IMR-90 (cell line): Measurements from ENCODE around the gene NSD2. TPM values are rescaled to one million over a fixed set of nuclear protein-coding genes. Genes with fewer than 3 reads are reported as not detected.

Experiments
- ATAC-seq: fragments of 200-7000 bp; cut with Tn5 transposase; 2 replicates; pipeline ENCODE4 v1.9.1; 2020; ENCODE audit warnings: low read depth, mild to moderate bottlenecking, moderate library complexity
- BruUV-seq: library from RNA; stranded (reverse); fragments of 400-500 nt; replicated peaks from 2 replicates; lab custom pipeline; 2021; lab: Mats Ljungman, UMichigan
- CTCF ChIA-PET: fragments of 300-600 bp; formaldehyde crosslinking; extraction: SDS; loops from one replicate; lab custom pipeline; 2021; ENCODE audit warnings: antibody characterized with exemption; lab: Yijun Ruan, JAX
- POLR2A ChIA-PET: fragments of 300-600 bp; sonication (Branson Sonifier 250); formaldehyde crosslinking; loops from one replicate; lab custom pipeline; 2022; ENCODE audit warnings: antibody characterized with exemption; ENCODE audit not compliant: unreplicated experiment; lab: Charles Lee
- DNase-seq: peaks from one replicate; pipeline ENCODE4 v3.0.0; 2013
- H2AFZ ChIP-seq: replicated peaks from 2 replicates; pipeline ENCODE3; 2013; ENCODE audit warnings: low read length, mild to moderate bottlenecking; ENCODE audit not compliant: poor library complexity
- H2AK5ac ChIP-seq: 2 replicates; pipeline ENCODE4 v1.6.1; 2013; ENCODE audit warnings: low read depth, low read length, inconsistent platforms
- H2AK9ac ChIP-seq: replicated peaks from 2 replicates; pipeline ENCODE3; 2013; ENCODE audit warnings: mild to moderate bottlenecking, low read depth, low read length, moderate library complexity; ENCODE audit not compliant: poor library complexity
- H2BK120ac ChIP-seq: 2 replicates; pipeline ENCODE4 v1.6.1; 2013; ENCODE audit warnings: low read depth, low read length, inconsistent platforms
- H2BK15ac ChIP-seq: 3 replicates; pipeline ENCODE4 v1.6.1; 2013; ENCODE audit warnings: low read depth, low read length, inconsistent platforms
- H2BK20ac ChIP-seq: 2 replicates; pipeline ENCODE4 v1.6.1; 2013; ENCODE audit warnings: low read depth, mild to moderate bottlenecking, inconsistent platforms, low read length, moderate library complexity
- H2BK5ac ChIP-seq: 2 replicates; pipeline ENCODE4 v1.6.1; 2013; ENCODE audit warnings: mild to moderate bottlenecking, low read depth, low read length, inconsistent platforms; ENCODE audit not compliant: poor library complexity, severe bottlenecking
- H3K14ac ChIP-seq: replicated peaks from 2 replicates; pipeline ENCODE4 v1.6.1; 2013; ENCODE audit warnings: low read depth, low read length, inconsistent platforms
- H3K18ac ChIP-seq: 2 replicates; pipeline ENCODE4 v1.6.1; 2013; ENCODE audit warnings: low read depth, low read length, control low read depth
- H3K23ac ChIP-seq: 2 replicates; pipeline ENCODE4 v1.6.1; 2013; ENCODE audit warnings: low read depth, low read length, inconsistent platforms
- H3K27ac ChIP-seq: 2 replicates; pipeline ENCODE4 v1.5.1; 2013; ENCODE audit warnings: mild to moderate bottlenecking, control low read depth, low read length; ENCODE audit not compliant: insufficient read depth
- H3K27me3 ChIP-seq: 2 replicates; pipeline ENCODE4 v1.6.1; 2013; ENCODE audit warnings: low read length; ENCODE audit not compliant: control insufficient read depth, insufficient read depth
- H3K36me3 ChIP-seq: 2 replicates; pipeline ENCODE4 v1.6.1; 2013; ENCODE audit warnings: low read length, mixed read lengths; ENCODE audit not compliant: control insufficient read depth, insufficient read depth
- H3K4ac ChIP-seq: 2 replicates; pipeline ENCODE4 v1.6.1; 2013; ENCODE audit warnings: low read depth, low read length, inconsistent platforms
- H3K4me1 ChIP-seq: 2 replicates; pipeline ENCODE4 v1.6.1; 2013; ENCODE audit warnings: low read length, mixed read lengths; ENCODE audit not compliant: control insufficient read depth, insufficient read depth
- H3K4me2 ChIP-seq: 2 replicates; pipeline ENCODE4 v1.6.1; 2013; ENCODE audit warnings: low read depth, mild to moderate bottlenecking, control low read depth, low read length, moderate library complexity
- H3K4me3 ChIP-seq: 2 replicates; pipeline ENCODE4 v1.5.1; 2013; ENCODE audit warnings: low read depth, mild to moderate bottlenecking, control low read depth, low read length, moderate library complexity; ENCODE audit not compliant: insufficient read depth
- H3K56ac ChIP-seq: 2 replicates; pipeline ENCODE4 v1.6.1; 2013; ENCODE audit warnings: low read length, inconsistent platforms; ENCODE audit not compliant: insufficient read depth; ENCODE audit errors: extremely low read depth
- H3K79me1 ChIP-seq, 2 experiments: 2 replicates each; pipeline ENCODE4 v1.6.1; 2013; ENCODE audit warnings: low read length in 2 of 2, inconsistent platforms in 1 of 2, low read depth in 1 of 2
- H3K9ac ChIP-seq: 2 replicates; pipeline ENCODE4 v1.6.1; 2013; ENCODE audit warnings: low read depth, low read length, control low read depth
- H3K9me1 ChIP-seq: 2 replicates; pipeline ENCODE4 v1.6.1; 2013; ENCODE audit warnings: low read length, inconsistent platforms; ENCODE audit not compliant: insufficient read depth
- H3K9me3 ChIP-seq: 2 replicates; pipeline ENCODE4 v1.6.1; 2013; ENCODE audit warnings: low read length; ENCODE audit not compliant: control insufficient read depth, insufficient read depth
- H4K20me1 ChIP-seq: 2 replicates; pipeline ENCODE4 v1.6.1; 2013; ENCODE audit warnings: low read length, inconsistent platforms; ENCODE audit not compliant: insufficient read depth
- H4K5ac ChIP-seq: 2 replicates; pipeline ENCODE4 v1.6.1; 2013; ENCODE audit warnings: mild to moderate bottlenecking, low read depth, low read length, control low read depth
- H4K8ac ChIP-seq, 2 experiments: 2 replicates each; pipeline ENCODE4 v1.6.1; 2013; ENCODE audit warnings: low read depth in 2 of 2, low read length in 2 of 2, control low read depth in 1 of 2, inconsistent platforms in 1 of 2
- H4K91ac ChIP-seq: 2 replicates; pipeline ENCODE4 v1.6.1; 2013; ENCODE audit warnings: low read depth, low read length, inconsistent platforms; ENCODE audit not compliant: insufficient read depth
- BHLHE40 ChIP-seq: fragments of 150-350 bp; IDR thresholded peaks from 2 replicates; pipeline ENCODE4 v1.6.1; 2016; ENCODE audit warnings: mild to moderate bottlenecking, low read depth, low read length
- CEBPB ChIP-seq: IDR thresholded peaks from 2 replicates; pipeline ENCODE4 v1.6.1; 2012; ENCODE audit warnings: low read depth, low read length, improper control_type of control experiment
- CHD1 ChIP-seq: IDR thresholded peaks from 2 replicates; pipeline ENCODE4 v1.6.1; 2012; ENCODE audit warnings: low read depth, low read length, improper control_type of control experiment
- FOS ChIP-seq: fragments of 150-350 bp; IDR thresholded peaks from 2 replicates; pipeline ENCODE4 v1.6.1; 2016; ENCODE audit warnings: low read depth, low read length
- MAZ ChIP-seq: IDR thresholded peaks from 2 replicates; pipeline ENCODE4 v1.6.1; 2012; ENCODE audit warnings: low read depth, mild to moderate bottlenecking, low read length, improper control_type of control experiment, moderate library complexity, borderline replicate concordance
- MXI1 ChIP-seq: IDR thresholded peaks from 2 replicates; pipeline ENCODE4 v1.6.1; 2012; ENCODE audit warnings: low read depth, mild to moderate bottlenecking, low read length, moderate library complexity, borderline replicate concordance
- POLR2A ChIP-seq: IDR thresholded peaks from 2 replicates; pipeline ENCODE4 v1.6.1; 2012; ENCODE audit warnings: mild to moderate bottlenecking, low read depth, low read length
- RAD21 ChIP-seq: IDR thresholded peaks from 2 replicates; pipeline ENCODE4 v1.6.1; 2012; ENCODE audit warnings: low read length, improper control_type of control experiment
- RFX5 ChIP-seq: IDR thresholded peaks from 2 replicates; pipeline ENCODE4 v1.8.0; 2012; ENCODE audit warnings: low read depth, mild to moderate bottlenecking, low read length, moderate library complexity
- WGBS, 2 experiments: methylation state at CpG; one replicate each; pipeline versions ENCODE4 v1.1.5 to v1.1.7; 2013; ENCODE audit warnings: missing lambda C conversion rate in 2 of 2; ENCODE audit not compliant: insufficient read length in 1 of 2; ENCODE audit errors: extremely low coverage in 2 of 2; 5-methylcytosine and 5-hydroxymethylcytosine counted together
- dilution Hi-C: fragments of 300-500 bp; cut with HindIII; formaldehyde crosslinking; loops from one replicate; pipeline ENCODE4 v1.14.3; 2018; ENCODE audit warnings: low sequenced_read_pairs; ENCODE audit not compliant: unreplicated experiment
- in situ Hi-C: fragments of 300-500 bp; cut with MboI; formaldehyde crosslinking; loops from 3 replicates; pipeline ENCODE4 v1.14.3; 2019; ENCODE audit warnings: low sequenced_read_pairs, inconsistent platforms, mixed read lengths
- intact Hi-C: fragments of 100-400 bp; cut with micrococcal nuclease; formaldehyde crosslinking; loops from 2 replicates; pipeline ENCODE4 v1.10.0; 2022
- polyA plus RNA-seq, 3 experiments: library from polyadenylated mRNA; depleted of rRNA; stranded (reverse); fragments of >200 nt; gene quantifications; 2 replicates each; pipeline ENCODE4 v1.2.3, GENCODE V29; 2012; ENCODE audit warnings: low replicate concordance in 1 of 3
- total RNA-seq: library from RNA; depleted of rRNA; stranded (reverse); fragments of >200 nt; gene quantifications from 2 replicates; pipeline ENCODE4 v1.2.3, GENCODE V29; 2012
- TF ChIP-seq, protein P1 (sequence below): conservative IDR thresholded peaks from 2 replicates; pipeline ENCODE4 v1.5.1; 2012; ENCODE audit warnings: mild to moderate bottlenecking, low read depth, low read length, improper control_type of control experiment
- TF ChIP-seq, protein P2 (sequence below): fragments of 150-350 bp; IDR thresholded peaks from 2 replicates; pipeline ENCODE4 v1.6.1; 2016; ENCODE audit warnings: low read depth, mild to moderate bottlenecking, low read length, moderate library complexity, borderline replicate concordance

The NSD2 gene
- total and polyA plus RNA-seq, 2 of the 4 experiments (the other 2 are of a cell fraction): 35.9 to 68.1 TPM

DNA sequence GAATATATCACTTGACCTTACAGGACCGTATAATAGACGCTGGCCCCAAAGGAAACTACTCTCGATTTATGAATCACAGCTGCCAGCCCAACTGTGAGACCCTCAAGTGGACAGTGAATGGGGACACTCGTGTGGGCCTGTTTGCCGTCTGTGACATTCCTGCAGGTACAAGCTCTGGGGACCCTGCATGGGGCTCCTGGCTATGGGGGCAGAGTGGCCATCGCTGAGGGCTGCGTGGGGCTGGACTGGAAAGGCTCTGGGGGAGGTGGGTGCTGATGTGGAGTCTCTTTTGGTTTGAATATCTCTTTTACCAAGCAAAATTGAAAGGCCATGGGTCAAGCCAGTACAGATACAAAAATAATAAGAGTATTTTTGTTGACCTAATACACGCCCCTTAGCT is 103.6 kb downstream of the NSD2 start:
- H2BK15ac ChIP-seq: no peak overlapping the region
- H3K4me2 ChIP-seq: no peak overlapping the region
- H3K36me3 ChIP-seq: peaks cover 60% of the 10 kb centered on the region
- H2AK9ac ChIP-seq: no peak overlapping the region
- H2AFZ ChIP-seq: no peak overlapping the region
- no peak for DNase-seq
- no peak overlapping the region for H3K14ac ChIP-seq
- no peak overlapping the region for H2AK5ac ChIP-seq
- no peaks in the 10 kb centered on the region for H3K27me3 ChIP-seq
- intact Hi-C loops: no loop called here
- H2BK20ac ChIP-seq: no peak overlapping the region
- H4K20me1 ChIP-seq: no peaks in the 10 kb centered on the region; the same call in 1 of the 2 replicates
- ChIA-PET CTCF (no interaction called here), POLR2A (no interaction called here)
- no peak overlapping the region for H3K27ac ChIP-seq
- H3K9ac ChIP-seq: no peak overlapping the region
- H4K5ac ChIP-seq: no peak overlapping the region
- H3K9me1 ChIP-seq: no peaks in the 10 kb centered on the region
- TF ChIP-seq MAZ: no peak
- TF ChIP-seq CEBPB: no peak
- no peak for TF ChIP-seq POLR2A
- TF ChIP-seq FOS: no peak
- TF ChIP-seq, protein P1, sequence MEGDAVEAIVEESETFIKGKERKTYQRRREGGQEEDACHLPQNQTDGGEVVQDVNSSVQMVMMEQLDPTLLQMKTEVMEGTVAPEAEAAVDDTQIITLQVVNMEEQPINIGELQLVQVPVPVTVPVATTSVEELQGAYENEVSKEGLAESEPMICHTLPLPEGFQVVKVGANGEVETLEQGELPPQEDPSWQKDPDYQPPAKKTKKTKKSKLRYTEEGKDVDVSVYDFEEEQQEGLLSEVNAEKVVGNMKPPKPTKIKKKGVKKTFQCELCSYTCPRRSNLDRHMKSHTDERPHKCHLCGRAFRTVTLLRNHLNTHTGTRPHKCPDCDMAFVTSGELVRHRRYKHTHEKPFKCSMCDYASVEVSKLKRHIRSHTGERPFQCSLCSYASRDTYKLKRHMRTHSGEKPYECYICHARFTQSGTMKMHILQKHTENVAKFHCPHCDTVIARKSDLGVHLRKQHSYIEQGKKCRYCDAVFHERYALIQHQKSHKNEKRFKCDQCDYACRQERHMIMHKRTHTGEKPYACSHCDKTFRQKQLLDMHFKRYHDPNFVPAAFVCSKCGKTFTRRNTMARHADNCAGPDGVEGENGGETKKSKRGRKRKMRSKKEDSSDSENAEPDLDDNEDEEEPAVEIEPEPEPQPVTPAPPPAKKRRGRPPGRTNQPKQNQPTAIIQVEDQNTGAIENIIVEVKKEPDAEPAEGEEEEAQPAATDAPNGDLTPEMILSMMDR: no peak
- TF ChIP-seq RFX5: no peak
- no peak for TF ChIP-seq MXI1
- TF ChIP-seq BHLHE40: no peak
- TF ChIP-seq, protein P2, sequence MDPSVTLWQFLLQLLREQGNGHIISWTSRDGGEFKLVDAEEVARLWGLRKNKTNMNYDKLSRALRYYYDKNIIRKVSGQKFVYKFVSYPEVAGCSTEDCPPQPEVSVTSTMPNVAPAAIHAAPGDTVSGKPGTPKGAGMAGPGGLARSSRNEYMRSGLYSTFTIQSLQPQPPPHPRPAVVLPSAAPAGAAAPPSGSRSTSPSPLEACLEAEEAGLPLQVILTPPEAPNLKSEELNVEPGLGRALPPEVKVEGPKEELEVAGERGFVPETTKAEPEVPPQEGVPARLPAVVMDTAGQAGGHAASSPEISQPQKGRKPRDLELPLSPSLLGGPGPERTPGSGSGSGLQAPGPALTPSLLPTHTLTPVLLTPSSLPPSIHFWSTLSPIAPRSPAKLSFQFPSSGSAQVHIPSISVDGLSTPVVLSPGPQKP: no peak
- no peak for TF ChIP-seq RAD21
- TF ChIP-seq CHD1: no peak
- in situ Hi-C loops: no loop called here
- H4K8ac ChIP-seq: no peak overlapping the region
- H3K18ac ChIP-seq: no peak overlapping the region
- dilution Hi-C loops: no loop called here
- no TSS peak for BruUV-seq
- peaks cover 4 to 33% of the 10 kb centered on the region in 2 experiments; a peak in 3 of 4 replicates for H3K79me1 ChIP-seq
- ATAC-seq: no peak
- H3K23ac ChIP-seq: no peak overlapping the region
- no peak overlapping the region for H3K4me3 ChIP-seq
- no peaks in the 10 kb centered on the region for H3K4me1 ChIP-seq
- WGBS, 2 experiments: 100% methylated on average over 3 of the region's 8 CpGs; no CpG with 5 or more reads in 1 of the 2 experiments
- H4K91ac ChIP-seq: no peak overlapping the region
- no peak overlapping the region for H3K56ac ChIP-seq
- no peak overlapping the region for H2BK120ac ChIP-seq
- no peak overlapping the region for H2BK5ac ChIP-seq
- H3K4ac ChIP-seq: no peak overlapping the region
- H3K9me3 ChIP-seq: no peaks in the 10 kb centered on the region
